ENCODE results near the gene C16orf92.

- TF ChIP-seq POLR2A (IDR thresholded peaks at IDR 0.05; ENCODE audit: low read depth, low read length), result 0 out of 2 replicates have a peak, but pooled peaks have one; percentile 28
- TF ChIP-seq POLR2AphosphoS5 (IDR thresholded peaks at IDR 0.05; ENCODE audit: low read depth, low read length), result no peak
- no peak for TF ChIP-seq TAF1 (IDR thresholded peaks at IDR 0.05; ENCODE audit: borderline replicate concordance, low read depth, low read length)
Measured at GRCh38 chr16:29991571-29991904, 31.5 kb upstream of the C16orf92 start.

All from GM12892 (cell line).